Astrocyte (in vitro differentiated cells and primary cell): Measurements from ENCODE around the gene RNU6-1.

ENCODE experiments used
- EZH2 ChIP-seq: IDR thresholded peaks from 2 replicates; pipeline ENCODE4 v1.6.1; 2012; ENCODE audit warnings: mild to moderate bottlenecking, low read length, inconsistent platforms; ENCODE audit not compliant: insufficient read depth
- TF ChIP-seq, protein P1 (sequence below): IDR thresholded peaks from 2 replicates; pipeline ENCODE4 v1.5.1; 2011; ENCODE audit warnings: low read depth, mild to moderate bottlenecking, inconsistent platforms, low read length, moderate library complexity; ENCODE audit not compliant: insufficient read depth

DNA sequence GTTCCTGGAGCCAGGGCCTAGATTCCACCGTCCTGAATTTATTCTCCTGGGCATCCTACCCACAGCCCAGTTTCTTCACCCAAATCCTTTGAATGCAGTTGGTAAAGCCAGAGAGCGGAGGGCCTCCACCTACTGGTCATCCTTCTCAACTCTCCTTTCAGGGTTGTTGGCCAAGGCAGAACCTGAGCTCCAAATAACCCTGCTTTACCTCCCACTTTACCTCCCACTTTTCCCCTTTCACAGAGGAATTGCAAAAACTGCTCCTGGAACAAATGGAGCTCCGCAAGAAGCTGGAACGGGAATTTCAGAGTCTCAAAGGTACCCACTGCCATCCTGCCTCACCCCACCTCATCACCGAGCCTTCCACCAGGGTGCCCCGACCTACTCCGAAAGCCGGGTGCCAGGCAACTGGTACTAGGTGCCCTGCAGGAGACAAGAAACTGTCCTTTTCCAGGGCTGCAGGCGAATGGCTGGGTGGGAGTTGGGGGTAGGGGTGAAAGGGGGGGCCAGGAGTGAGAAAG lies 7.8 kb downstream of the RNU6-1 start:
- TF ChIP-seq, protein P1, sequence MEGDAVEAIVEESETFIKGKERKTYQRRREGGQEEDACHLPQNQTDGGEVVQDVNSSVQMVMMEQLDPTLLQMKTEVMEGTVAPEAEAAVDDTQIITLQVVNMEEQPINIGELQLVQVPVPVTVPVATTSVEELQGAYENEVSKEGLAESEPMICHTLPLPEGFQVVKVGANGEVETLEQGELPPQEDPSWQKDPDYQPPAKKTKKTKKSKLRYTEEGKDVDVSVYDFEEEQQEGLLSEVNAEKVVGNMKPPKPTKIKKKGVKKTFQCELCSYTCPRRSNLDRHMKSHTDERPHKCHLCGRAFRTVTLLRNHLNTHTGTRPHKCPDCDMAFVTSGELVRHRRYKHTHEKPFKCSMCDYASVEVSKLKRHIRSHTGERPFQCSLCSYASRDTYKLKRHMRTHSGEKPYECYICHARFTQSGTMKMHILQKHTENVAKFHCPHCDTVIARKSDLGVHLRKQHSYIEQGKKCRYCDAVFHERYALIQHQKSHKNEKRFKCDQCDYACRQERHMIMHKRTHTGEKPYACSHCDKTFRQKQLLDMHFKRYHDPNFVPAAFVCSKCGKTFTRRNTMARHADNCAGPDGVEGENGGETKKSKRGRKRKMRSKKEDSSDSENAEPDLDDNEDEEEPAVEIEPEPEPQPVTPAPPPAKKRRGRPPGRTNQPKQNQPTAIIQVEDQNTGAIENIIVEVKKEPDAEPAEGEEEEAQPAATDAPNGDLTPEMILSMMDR = no peak
- no peak for TF ChIP-seq EZH2
